ENCODE results near the gene CCDC88C.

Gene CCDC88C

GRCh38 chr14:91223028-91223783 is 194.4 kb downstream of the CCDC88C start:
- ATAC-seq (ENCODE audit: low read depth) (no peak), DNase-seq (ENCODE audit: low spot score) (no peak)
- peaks cover 5% of the 10 kb centered on the region for H3K4me1 ChIP-seq (ENCODE audit: insufficient read depth, poor library complexity, severe bottlenecking)

More at GRCh38 chr14:91223028-91223783, 194.4 kb downstream of the CCDC88C start:
- H3K27me3 ChIP-seq (ENCODE audit: insufficient read depth, poor library complexity, severe bottlenecking): no peaks in the 10 kb centered on the region
- H3K27ac ChIP-seq (ENCODE audit: poor library complexity, severe bottlenecking): no peak overlapping the region
- no peaks in the 10 kb centered on the region for H3K9me3 ChIP-seq (ENCODE audit: severe bottlenecking)
- no peak for TF ChIP-seq CTCF (IDR thresholded peaks at IDR 0.05; ENCODE audit: poor library complexity, severe bottlenecking)
- H3K4me3 ChIP-seq (ENCODE audit: severe bottlenecking): no peak overlapping the region
- no peaks in the 10 kb centered on the region for H3K36me3 ChIP-seq (ENCODE audit: low read depth)

Data from RWPE2 (cell line).